Liver (tissue), 9 donors: ENCODE data around the gene SORCS2. TPM values are rescaled to one million over a fixed set of nuclear protein-coding genes. Genes with fewer than 3 reads are reported as not detected.

Experiments used
- DNase-seq: peaks from one replicate; pipeline ENCODE4 v3.0.0-alpha.2; 2017; ENCODE audit warnings: low spot score
- H3K27ac ChIP-seq, 2 donors: one replicate each; pipeline ENCODE4 v1.7.0; 2013; ENCODE audit warnings: inconsistent platforms in 2 of 2, low read length in 2 of 2, control low read depth in 1 of 2, low read depth in 1 of 2, mild to moderate bottlenecking in 1 of 2
- H3K27me3 ChIP-seq, 4 donors: one replicate each; pipeline versions ENCODE4 v1.6.1 to v1.7.0; 2013; ENCODE audit warnings: low read length in 3 of 4, inconsistent platforms in 1 of 4, mild to moderate bottlenecking in 1 of 4, moderate library complexity in 1 of 4; ENCODE audit not compliant: control insufficient read depth in 4 of 4, insufficient read depth in 4 of 4
- H3K36me3 ChIP-seq, 4 donors: one replicate each; pipeline versions ENCODE4 v1.6.1 to v1.7.0; 2013; ENCODE audit warnings: low read length in 3 of 4, mild to moderate bottlenecking in 3 of 4, low read depth in 1 of 4, moderate library complexity in 1 of 4; ENCODE audit not compliant: control insufficient read depth in 4 of 4, insufficient read depth in 3 of 4
- H3K4me1 ChIP-seq, 4 donors: one replicate each; pipeline versions ENCODE4 v1.6.1 to v1.7.0; 2013; ENCODE audit warnings: low read length in 3 of 4, mild to moderate bottlenecking in 3 of 4, moderate library complexity in 1 of 4; ENCODE audit not compliant: control insufficient read depth in 4 of 4, insufficient read depth in 4 of 4
- H3K4me3 ChIP-seq, 3 donors: one replicate each; pipeline versions ENCODE4 v1.6.1 to v1.7.0; 2013; ENCODE audit warnings: low read length in 3 of 3, control low read depth in 1 of 3, low read depth in 1 of 3, mild to moderate bottlenecking in 1 of 3
- H3K9ac ChIP-seq, 2 donors: one replicate each; pipeline ENCODE4 v1.7.0; 2013; ENCODE audit warnings: low read length in 2 of 2, mild to moderate bottlenecking in 2 of 2, moderate library complexity in 2 of 2, control low read depth in 1 of 2, low read depth in 1 of 2
- H3K9me3 ChIP-seq, 4 donors: one replicate each; pipeline versions ENCODE4 v1.6.1 to v1.7.0; 2013; ENCODE audit warnings: low read length in 3 of 4; ENCODE audit not compliant: control insufficient read depth in 4 of 4
- ATF3 ChIP-seq: IDR thresholded peaks from 2 replicates; pipeline ENCODE4 v1.6.1; 2016; ENCODE audit warnings: antibody characterized with exemption
- CTCF ChIP-seq: fragments of 150-350 bp; IDR thresholded peaks from 2 replicates; pipeline ENCODE4 v1.5.1; 2017; ENCODE audit warnings: improper control_type of control experiment, low read depth, low read length; ENCODE audit not compliant: missing input control
- EGR1 ChIP-seq, 2 donors: IDR thresholded peaks; 2 replicates each; pipeline ENCODE4 v1.6.1; 2016 to 2018; ENCODE audit warnings: antibody characterized with exemption in 2 of 2, low read depth in 2 of 2
- FOXA2 ChIP-seq: IDR thresholded peaks from 2 replicates; pipeline ENCODE4 v1.6.1; 2016; ENCODE audit warnings: antibody characterized with exemption
- GABPA ChIP-seq, 2 donors: IDR thresholded peaks in 1 of 2; conservative IDR thresholded peaks in 1 of 2; 2 replicates each; pipeline ENCODE4 v1.6.1; 2016; ENCODE audit warnings: antibody characterized with exemption in 2 of 2, mild to moderate bottlenecking in 1 of 2, moderate library complexity in 1 of 2
- HNF4A ChIP-seq, 2 donors: conservative IDR thresholded peaks; 2 replicates each; pipeline ENCODE4 v1.6.1; 2016; ENCODE audit warnings: antibody characterized with exemption in 2 of 2, mild to moderate bottlenecking in 2 of 2
- HNF4G ChIP-seq: IDR thresholded peaks from 2 replicates; pipeline ENCODE4 v1.6.1; 2016; ENCODE audit warnings: antibody characterized with exemption
- JUND ChIP-seq, 2 donors: IDR thresholded peaks; 2 replicates each; pipeline ENCODE4 v1.6.1; 2016; ENCODE audit warnings: antibody characterized with exemption in 2 of 2
- NR2F2 ChIP-seq: IDR thresholded peaks from 2 replicates; pipeline ENCODE4 v1.6.1; 2016; ENCODE audit warnings: antibody characterized with exemption
- RAD21 ChIP-seq, 2 donors: IDR thresholded peaks; 2 replicates each; pipeline ENCODE4 v1.6.1; 2016; ENCODE audit warnings: antibody characterized with exemption in 2 of 2, mild to moderate bottlenecking in 2 of 2
- REST ChIP-seq: IDR thresholded peaks from 2 replicates; pipeline ENCODE4 v1.6.1; 2016; ENCODE audit warnings: antibody characterized with exemption, mild to moderate bottlenecking
- RXRA ChIP-seq, 2 donors: IDR thresholded peaks; 2 replicates each; pipeline ENCODE4 v1.6.1; 2017 to 2018; ENCODE audit warnings: antibody characterized with exemption in 2 of 2, mild to moderate bottlenecking in 1 of 2
- SP1 ChIP-seq: IDR thresholded peaks from 2 replicates; pipeline ENCODE4 v1.6.1; 2018; ENCODE audit warnings: antibody characterized with exemption, mild to moderate bottlenecking
- TAF1 ChIP-seq: conservative IDR thresholded peaks from 2 replicates; pipeline ENCODE4 v1.6.1; 2016; ENCODE audit warnings: antibody characterized with exemption, mild to moderate bottlenecking
- YY1 ChIP-seq: IDR thresholded peaks from 2 replicates; pipeline ENCODE4 v1.6.1; 2016; ENCODE audit warnings: antibody characterized with exemption, mild to moderate bottlenecking
- WGBS: extraction: QIAGEN DNeasy Blood & Tissue Kit; methylation state at CpG from one replicate; pipeline ENCODE4 v1.1.7; 2013; 5-methylcytosine and 5-hydroxymethylcytosine counted together
- polyA plus RNA-seq, 2 donors: library from polyadenylated mRNA; stranded (reverse) in 1 of 2; unstranded in 1 of 2; fragments of 200-250 nt in 1 of 2; fragments of >200 nt in 1 of 2; fragmentation: Nextera tagmentation in 1 of 2; extraction: Ambion mirVana in 1 of 2; gene quantifications; one replicate each; pipeline versions ENCODE4 v1.2.1 to v1.2.3, GENCODE V29; 2013 to 2015
- total RNA-seq, 2 donors: library from RNA; depleted of rRNA; stranded (reverse); fragments of >200 nt; gene quantifications; one replicate each; pipeline ENCODE4 v1.2.3, GENCODE V29; 2014
- donor health status: healthy.
- donor health status: healthy.
- donor health status: healthy.
- donor health status: healthy.
- donor health status: healthy.

The SORCS2 gene
- total and polyA plus RNA-seq, 4 donors: 0.10 to 1.4 (median 0.92) TPM

GRCh38 chr4:7653510-7654369, 461.4 kb downstream of the SORCS2 start:
- no peak for DNase-seq
- Histone ChIP-seq H3K36me3 (no peaks in the 10 kb centered on the region), H3K27ac (no peak overlapping the region), H3K27me3 (no peaks in the 10 kb centered on the region), H3K4me1 (peaks cover 0 to 3% (median 1%) of the 10 kb centered on the region in 4 donors), H3K9ac (no peak overlapping the region), H3K4me3 (no peak overlapping the region), H3K9me3 (no peaks in the 10 kb centered on the region)
- 86% methylated on average over 23 of the region's 23 CpGs for WGBS
- TF ChIP-seq NR2F2: no peak
- TF ChIP-seq HNF4G: no peak
- TF ChIP-seq SP1: no peak
- no peak for TF ChIP-seq JUND (IDR thresholded peaks at IDR 0.05)

GRCh38 chr4:7654550-7655445, 462.5 kb downstream of the SORCS2 start:
- Histone ChIP-seq H3K27me3 (no peaks in the 10 kb centered on the region), H3K9me3 (no peaks in the 10 kb centered on the region), H3K36me3 (no peaks in the 10 kb centered on the region), H3K4me1 (peaks cover 6 to 13% (median 7%) of the 10 kb centered on the region in 4 donors), H3K4me3 (no peak overlapping the region), H3K9ac (no peak overlapping the region), H3K27ac (no peak overlapping the region)
- WGBS: 89% methylated on average over 25 of the region's 25 CpGs
- TF ChIP-seq NR2F2 (no peak), YY1 (no peak), EGR1 (IDR thresholded peaks at IDR 0.05; ENCODE audit: low read depth in 2 of 2) (no peak), SP1 (no peak), ATF3 (no peak), JUND (IDR thresholded peaks at IDR 0.05) (no peak), CTCF (no peak), HNF4G (no peak), RAD21 (IDR thresholded peaks at IDR 0.05) (no peak), REST (no peak), GABPA (IDR thresholded peaks at IDR 0.05 in 1 of 2, conservative IDR thresholded peaks at IDR 0.05 in 1 of 2) (no peak), HNF4A (conservative IDR thresholded peaks at IDR 0.05) (no peak), RXRA (IDR thresholded peaks at IDR 0.05) (no peak), FOXA2 (no peak), TAF1 (no peak)
- DNase-seq: no peak
